ENCODE data around the gene SMURF1.

Gene SMURF1

GRCh38 chr7:99041526-99041925 is 102.4 kb downstream of the SMURF1 start:
- Histone ChIP-seq H3K9me3 (ENCODE audit: control insufficient read depth in 1 of 2, low read length in 2 of 2) (no peaks in the 10 kb centered on the region), H3K27me3 (ENCODE audit: control insufficient read depth in 1 of 2, insufficient read depth in 2 of 2, low read length in 2 of 2) (no peaks in the 10 kb centered on the region), H3K27ac (ENCODE audit: low read depth, low read length) (no peak overlapping the region), H3K36me3 (ENCODE audit: control insufficient read depth in 1 of 2, insufficient read depth in 2 of 2, low read length in 2 of 2) (peaks cover 34 to 76% of the 10 kb centered on the region in 2 donors), H3K4me1 (ENCODE audit: control insufficient read depth in 1 of 2, insufficient read depth in 2 of 2, low read length in 2 of 2) (peaks cover 16 to 22% of the 10 kb centered on the region in 2 donors), H3K9ac (ENCODE audit: low read depth in 1 of 2, low read length in 2 of 2) (no peak overlapping the region), H3K4me3 (ENCODE audit: low read depth in 1 of 2, low read length in 2 of 2) (no peak overlapping the region)

DNA sequence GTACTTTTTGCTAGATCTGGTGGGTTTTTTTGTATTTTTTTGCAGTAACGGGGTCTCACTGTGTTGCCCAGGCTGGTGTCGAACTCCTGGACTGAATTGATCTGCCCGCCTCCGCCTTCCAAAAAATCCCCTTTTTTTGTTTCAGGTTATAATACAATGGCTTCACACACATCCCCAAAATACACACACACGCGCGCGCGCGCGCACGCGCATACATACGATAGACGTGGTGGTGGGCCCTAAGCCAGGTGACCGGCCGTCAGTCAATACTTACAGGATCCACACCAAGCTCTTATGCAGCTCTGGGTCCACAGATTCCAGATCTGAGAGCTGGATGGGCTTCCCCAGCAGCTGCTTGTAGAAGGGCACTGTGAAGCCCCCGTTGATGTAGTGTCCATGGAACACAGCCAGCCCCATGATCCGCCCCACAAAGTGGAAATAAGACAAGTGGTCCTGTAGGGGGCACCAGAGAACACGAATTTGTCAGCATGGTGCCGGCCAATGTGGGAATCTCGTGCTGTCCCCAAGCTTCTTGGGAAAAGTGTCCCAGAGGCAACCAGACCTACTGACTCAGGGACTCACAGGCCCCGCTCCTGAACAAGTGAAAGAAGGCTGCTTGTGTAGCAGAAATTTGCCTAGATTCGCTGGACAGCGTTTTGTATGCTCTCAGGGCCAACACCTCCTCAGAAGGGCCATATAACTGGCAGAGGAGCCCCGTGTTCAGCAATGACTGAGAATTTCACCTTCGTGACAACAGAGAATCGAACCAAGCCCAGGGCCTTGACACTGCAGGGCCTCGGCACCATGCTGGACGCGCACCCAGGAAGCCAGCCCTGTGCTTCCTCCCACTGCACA is 103.6 kb downstream of the SMURF1 start:
- Histone ChIP-seq H3K4me3 (ENCODE audit: low read depth in 1 of 2, low read length in 2 of 2) (no peak overlapping the region), H3K36me3 (ENCODE audit: control insufficient read depth in 1 of 2, insufficient read depth in 2 of 2, low read length in 2 of 2) (peaks cover 40 to 78% of the 10 kb centered on the region in 2 donors), H3K9me3 (ENCODE audit: control insufficient read depth in 1 of 2, low read length in 2 of 2) (no peaks in the 10 kb centered on the region), H3K9ac (ENCODE audit: low read depth in 1 of 2, low read length in 2 of 2) (no peak overlapping the region), H3K27ac (ENCODE audit: low read depth, low read length) (no peak overlapping the region), H3K4me1 (ENCODE audit: control insufficient read depth in 1 of 2, insufficient read depth in 2 of 2, low read length in 2 of 2) (peaks cover 16 to 22% of the 10 kb centered on the region in 2 donors), H3K27me3 (ENCODE audit: control insufficient read depth in 1 of 2, insufficient read depth in 2 of 2, low read length in 2 of 2) (no peaks in the 10 kb centered on the region)

- Histone ChIP-seq H3K4me3 (ENCODE audit: low read depth in 1 of 2, low read length in 2 of 2) (no peak overlapping the region), H3K27ac (ENCODE audit: low read depth, low read length) (no peak overlapping the region), H3K27me3 (ENCODE audit: control insufficient read depth in 1 of 2, insufficient read depth in 2 of 2, low read length in 2 of 2) (no peaks in the 10 kb centered on the region), H3K9me3 (ENCODE audit: control insufficient read depth in 1 of 2, low read length in 2 of 2) (no peaks in the 10 kb centered on the region), H3K4me1 (ENCODE audit: control insufficient read depth in 1 of 2, insufficient read depth in 2 of 2, low read length in 2 of 2) (peaks cover 16 to 22% of the 10 kb centered on the region in 2 donors), H3K36me3 (ENCODE audit: control insufficient read depth in 1 of 2, insufficient read depth in 2 of 2, low read length in 2 of 2) (peaks cover 43 to 78% of the 10 kb centered on the region in 2 donors), H3K9ac (ENCODE audit: low read depth in 1 of 2, low read length in 2 of 2) (no peak overlapping the region)
Observed at GRCh38 chr7:99039384-99039891, 104.5 kb downstream of the SMURF1 start.

DNA sequence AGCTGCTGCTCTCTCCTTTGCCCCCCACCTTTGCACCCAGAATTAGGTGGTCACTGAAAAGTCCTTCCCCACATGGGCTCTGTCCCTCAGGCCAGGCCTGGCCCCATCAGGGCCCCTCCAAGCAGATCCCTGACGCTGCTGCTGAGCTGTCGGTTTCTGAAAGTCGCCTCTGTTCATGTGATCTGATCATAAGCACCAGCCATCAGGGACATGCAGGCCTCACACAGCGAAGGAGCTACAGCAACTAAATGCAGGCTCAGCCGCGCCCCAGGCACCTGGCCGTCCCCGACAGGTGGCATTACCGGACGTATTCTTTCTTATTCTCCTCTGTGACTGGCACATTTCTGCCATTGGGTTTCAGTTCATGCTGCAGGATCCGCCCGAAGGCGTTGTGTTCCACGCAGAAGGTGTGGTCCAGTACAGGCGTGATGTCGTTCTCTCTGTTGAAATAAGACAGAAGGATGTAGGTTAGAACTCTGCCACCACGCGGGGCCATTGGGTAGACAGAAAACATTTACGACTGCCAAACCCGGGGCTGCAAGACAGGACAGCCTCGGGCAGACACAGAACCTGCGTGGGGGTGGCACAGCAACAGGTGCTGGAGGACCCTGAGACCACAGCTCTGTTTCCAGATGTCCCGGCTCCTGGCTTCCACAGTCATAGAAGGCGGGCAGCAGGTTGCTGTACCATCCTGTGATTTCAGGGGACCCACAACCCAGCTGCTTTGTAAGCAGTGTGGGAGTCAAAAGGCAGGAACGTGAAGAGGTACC is 105.6 kb downstream of the SMURF1 start:
- Histone ChIP-seq H3K4me3 (ENCODE audit: low read depth in 1 of 2, low read length in 2 of 2) (no peak overlapping the region), H3K4me1 (ENCODE audit: control insufficient read depth in 1 of 2, insufficient read depth in 2 of 2, low read length in 2 of 2) (peaks cover 16 to 22% of the 10 kb centered on the region in 2 donors), H3K27ac (ENCODE audit: low read depth, low read length) (no peak overlapping the region), H3K9me3 (ENCODE audit: control insufficient read depth in 1 of 2, low read length in 2 of 2) (no peaks in the 10 kb centered on the region), H3K9ac (ENCODE audit: low read depth in 1 of 2, low read length in 2 of 2) (no peak overlapping the region), H3K36me3 (ENCODE audit: control insufficient read depth in 1 of 2, insufficient read depth in 2 of 2, low read length in 2 of 2) (peaks cover 36 to 80% of the 10 kb centered on the region in 2 donors), H3K27me3 (ENCODE audit: control insufficient read depth in 1 of 2, insufficient read depth in 2 of 2, low read length in 2 of 2) (no peaks in the 10 kb centered on the region)

DNA sequence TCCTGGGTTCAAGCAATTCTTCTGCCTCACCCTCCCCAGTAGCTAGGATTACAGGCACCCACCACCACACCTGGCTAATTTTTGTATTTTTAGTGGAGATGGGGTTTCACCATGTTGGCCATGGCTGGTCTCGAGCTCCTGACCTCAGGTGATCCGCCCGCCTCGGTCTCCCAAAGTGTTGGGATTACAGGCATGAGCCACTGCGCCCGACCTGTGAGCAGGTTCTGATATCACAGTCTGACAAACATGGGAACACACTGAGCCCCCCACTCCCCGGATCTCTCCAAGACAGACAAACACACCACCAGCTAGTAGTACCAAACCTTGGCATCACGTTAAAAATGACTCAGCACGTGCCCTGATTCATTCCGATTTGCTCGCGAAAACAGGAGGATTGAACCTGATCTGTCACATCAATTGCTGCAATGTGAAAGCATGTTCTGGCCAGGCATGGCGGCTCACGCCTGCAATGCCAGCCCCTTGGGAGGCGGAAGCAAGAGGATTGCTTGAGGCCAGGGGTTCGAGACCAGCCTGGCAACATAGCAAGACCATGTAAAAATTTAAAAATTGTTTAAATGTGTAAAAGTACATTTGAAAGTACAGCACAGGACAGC is 106.5 kb downstream of the SMURF1 start:
- H3K4me1 ChIP-seq (ENCODE audit: control insufficient read depth in 1 of 2, insufficient read depth in 2 of 2, low read length in 2 of 2) = peaks cover 16 to 22% of the 10 kb centered on the region in 2 donors
- H3K9ac ChIP-seq (ENCODE audit: low read depth in 1 of 2, low read length in 2 of 2) = no peak overlapping the region
- H3K27ac ChIP-seq (ENCODE audit: low read depth, low read length) = no peak overlapping the region
- no peaks in the 10 kb centered on the region for H3K9me3 ChIP-seq (ENCODE audit: control insufficient read depth in 1 of 2, low read length in 2 of 2)
- H3K36me3 ChIP-seq (ENCODE audit: control insufficient read depth in 1 of 2, insufficient read depth in 2 of 2, low read length in 2 of 2) = peaks cover 33 to 84% of the 10 kb centered on the region in 2 donors
- H3K27me3 ChIP-seq (ENCODE audit: control insufficient read depth in 1 of 2, insufficient read depth in 2 of 2, low read length in 2 of 2) = no peaks in the 10 kb centered on the region
- no peak overlapping the region for H3K4me3 ChIP-seq (ENCODE audit: low read depth in 1 of 2, low read length in 2 of 2)

- H3K4me3 ChIP-seq (ENCODE audit: low read depth in 1 of 2, low read length in 2 of 2) = no peak overlapping the region
- H3K9ac ChIP-seq (ENCODE audit: low read depth in 1 of 2, low read length in 2 of 2) = no peak overlapping the region
- peaks cover 9 to 17% of the 10 kb centered on the region in 2 donors for H3K4me1 ChIP-seq (ENCODE audit: control insufficient read depth in 1 of 2, insufficient read depth in 2 of 2, low read length in 2 of 2)
- no peaks in the 10 kb centered on the region for H3K27me3 ChIP-seq (ENCODE audit: control insufficient read depth in 1 of 2, insufficient read depth in 2 of 2, low read length in 2 of 2)
- H3K36me3 ChIP-seq (ENCODE audit: control insufficient read depth in 1 of 2, insufficient read depth in 2 of 2, low read length in 2 of 2) = peaks cover 39 to 90% of the 10 kb centered on the region in 2 donors
- H3K27ac ChIP-seq (ENCODE audit: low read depth, low read length) = no peak overlapping the region
- H3K9me3 ChIP-seq (ENCODE audit: control insufficient read depth in 1 of 2, low read length in 2 of 2) = no peaks in the 10 kb centered on the region
Observed at GRCh38 chr7:99036546-99037111, 107.3 kb downstream of the SMURF1 start.

DNA sequence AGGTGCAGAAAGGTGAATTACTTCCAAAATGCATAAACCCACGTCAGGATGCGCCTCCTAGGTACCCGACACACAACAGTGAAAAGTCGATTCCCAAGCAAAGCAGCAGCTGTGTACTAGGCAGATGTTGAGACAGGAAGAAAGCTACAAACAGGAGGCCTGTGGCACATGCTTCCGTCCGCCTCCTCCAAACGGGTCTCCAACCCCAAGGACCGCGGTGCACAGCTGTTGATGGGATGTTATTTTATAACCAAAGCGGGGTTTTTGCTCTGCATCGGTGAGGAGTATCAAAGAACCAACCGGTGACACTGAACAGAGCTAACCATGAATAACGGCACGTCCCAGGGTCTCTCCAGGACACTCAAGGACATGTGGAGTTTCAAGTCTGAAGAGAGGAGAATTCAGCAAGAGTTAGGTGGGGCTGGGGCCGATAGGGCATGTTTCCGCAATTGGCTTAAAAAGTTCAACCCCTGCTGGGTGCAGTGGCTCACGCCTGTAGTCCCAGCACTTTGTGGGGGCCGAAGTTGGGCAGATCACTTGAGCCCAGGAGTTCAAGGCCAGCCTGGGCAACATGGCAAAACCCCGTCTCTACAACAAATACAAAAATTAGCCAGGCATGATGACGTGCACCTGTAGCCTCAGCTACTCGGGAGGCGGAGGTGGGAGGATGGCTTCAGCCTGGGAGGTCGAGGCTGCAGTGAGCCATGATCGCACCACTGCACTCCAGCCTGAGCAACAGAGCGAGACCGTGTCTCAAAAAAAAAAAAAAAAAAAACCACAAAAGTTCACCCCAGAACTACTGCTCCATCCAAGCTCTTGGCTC is 108.0 kb downstream of the SMURF1 start:
- Histone ChIP-seq H3K4me3 (ENCODE audit: low read depth in 1 of 2, low read length in 2 of 2) (no peak overlapping the region), H3K4me1 (ENCODE audit: control insufficient read depth in 1 of 2, insufficient read depth in 2 of 2, low read length in 2 of 2) (peaks cover 5 to 13% of the 10 kb centered on the region in 2 donors), H3K9ac (ENCODE audit: low read depth in 1 of 2, low read length in 2 of 2) (no peak overlapping the region), H3K27ac (ENCODE audit: low read depth, low read length) (no peak overlapping the region), H3K36me3 (ENCODE audit: control insufficient read depth in 1 of 2, insufficient read depth in 2 of 2, low read length in 2 of 2) (peaks cover 46 to 93% of the 10 kb centered on the region in 2 donors), H3K9me3 (ENCODE audit: control insufficient read depth in 1 of 2, low read length in 2 of 2) (no peaks in the 10 kb centered on the region), H3K27me3 (ENCODE audit: control insufficient read depth in 1 of 2, insufficient read depth in 2 of 2, low read length in 2 of 2) (no peaks in the 10 kb centered on the region)

DNA sequence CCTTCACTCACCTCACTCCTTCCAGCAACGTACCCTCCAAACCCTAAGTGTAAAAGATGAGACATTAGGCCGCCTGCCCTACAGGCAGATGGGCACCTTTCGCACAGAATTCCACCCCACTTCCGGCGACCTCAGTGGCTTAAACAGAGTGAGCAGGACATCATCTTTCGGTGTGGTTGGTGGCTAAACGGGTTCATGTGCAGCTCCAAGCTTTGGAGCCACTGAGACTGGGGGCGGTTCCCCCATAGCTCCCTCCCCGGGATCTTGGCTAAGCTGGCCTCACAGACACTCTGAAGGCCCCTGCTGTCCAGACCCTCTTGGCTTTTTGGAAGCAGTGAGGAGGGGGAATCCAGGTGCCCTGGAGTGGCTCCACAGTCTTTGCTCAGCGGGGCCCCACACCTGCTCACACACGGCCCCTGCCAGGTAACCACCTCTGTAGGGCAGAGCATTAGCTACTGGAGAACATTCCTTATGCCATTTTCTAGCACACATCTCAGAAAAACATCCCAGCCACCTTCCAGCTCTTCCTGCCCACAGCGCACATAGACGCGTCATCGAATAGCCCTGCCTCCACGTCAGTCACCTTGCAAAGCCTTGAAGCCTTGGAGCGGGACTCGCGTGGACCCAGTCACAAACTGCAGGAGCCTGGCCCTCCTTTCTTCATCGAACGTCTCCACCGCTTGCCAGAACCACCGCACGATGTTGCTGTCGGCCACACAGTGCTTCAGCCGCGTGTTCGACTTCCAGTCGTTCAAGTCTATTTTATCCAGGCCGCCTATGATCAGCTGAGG is 108.8 kb downstream of the SMURF1 start:
- H3K9ac ChIP-seq (ENCODE audit: low read depth in 1 of 2, low read length in 2 of 2) = no peak overlapping the region
- no peak overlapping the region for H3K27ac ChIP-seq (ENCODE audit: low read depth, low read length)
- H3K9me3 ChIP-seq (ENCODE audit: control insufficient read depth in 1 of 2, low read length in 2 of 2) = no peaks in the 10 kb centered on the region
- peaks cover 0 to 7% of the 10 kb centered on the region in 2 donors for H3K4me1 ChIP-seq (ENCODE audit: control insufficient read depth in 1 of 2, insufficient read depth in 2 of 2, low read length in 2 of 2)
- H3K36me3 ChIP-seq (ENCODE audit: control insufficient read depth in 1 of 2, insufficient read depth in 2 of 2, low read length in 2 of 2) = peaks cover 53 to 95% of the 10 kb centered on the region in 2 donors
- no peak overlapping the region for H3K4me3 ChIP-seq (ENCODE audit: low read depth in 1 of 2, low read length in 2 of 2)
- no peaks in the 10 kb centered on the region for H3K27me3 ChIP-seq (ENCODE audit: control insufficient read depth in 1 of 2, insufficient read depth in 2 of 2, low read length in 2 of 2)
